ENCODE data around the gene EDA. TPM values are rescaled to one million over a fixed set of nuclear protein-coding genes. Genes with fewer than 3 reads are reported as not detected.
"Not testable (repeated sequence)": the region's sequence is repeated elsewhere in the genome, so short reads cannot be mapped to it uniquely, and the experiment has no call there.

EDA gene
- total RNA-seq, 2 donors from 2014 or later, result 2.3 TPM

DNA sequence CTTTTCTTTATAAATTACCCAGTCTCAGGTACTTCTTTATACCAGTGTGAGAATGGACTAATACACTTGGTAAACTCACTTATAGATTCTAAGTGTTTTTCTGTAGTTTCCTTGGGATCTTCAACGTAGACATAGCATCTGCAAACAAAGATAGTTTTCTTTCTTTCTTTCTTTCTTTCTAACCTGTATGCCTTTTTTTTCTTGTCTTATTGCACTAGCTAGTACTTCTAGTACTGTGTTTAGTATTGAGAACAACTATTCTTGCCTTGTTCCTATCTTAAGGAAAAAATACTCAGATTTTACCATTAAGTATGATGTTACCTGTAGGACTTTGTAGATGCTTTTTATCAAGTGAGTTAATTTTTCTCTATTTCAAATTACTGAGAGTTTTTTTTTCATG, 102.2 kb downstream of the EDA start:
- ATAC-seq, result no peak
- intact Hi-C loops (cut with DNase I, micrococcal nuclease), result no loop called here
- DNase-seq, result no peak

DNA sequence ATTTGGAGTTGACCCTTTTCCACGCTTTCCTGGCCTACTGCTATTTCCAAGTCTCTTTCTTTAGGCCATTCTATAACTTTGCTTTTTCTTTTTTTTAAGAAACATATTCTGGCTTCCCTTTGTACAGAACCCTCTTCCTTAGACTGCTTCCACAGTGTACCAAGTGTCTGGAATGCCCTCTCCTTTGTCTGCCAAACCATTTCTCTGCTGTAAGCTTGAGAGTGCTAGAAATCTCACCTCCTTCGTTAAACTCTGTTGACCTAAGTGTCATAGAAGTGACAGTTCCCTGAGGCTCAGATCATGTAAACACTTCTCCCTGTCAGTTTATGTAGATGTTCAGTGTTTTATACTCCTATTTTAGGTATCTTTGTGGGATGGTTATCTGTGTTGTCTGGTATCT, 108.4 kb downstream of the EDA start:
- ATAC-seq (no peak), DNase-seq (no peak)
- intact Hi-C loops (cut with DNase I, micrococcal nuclease), result no loop called here

DNA sequence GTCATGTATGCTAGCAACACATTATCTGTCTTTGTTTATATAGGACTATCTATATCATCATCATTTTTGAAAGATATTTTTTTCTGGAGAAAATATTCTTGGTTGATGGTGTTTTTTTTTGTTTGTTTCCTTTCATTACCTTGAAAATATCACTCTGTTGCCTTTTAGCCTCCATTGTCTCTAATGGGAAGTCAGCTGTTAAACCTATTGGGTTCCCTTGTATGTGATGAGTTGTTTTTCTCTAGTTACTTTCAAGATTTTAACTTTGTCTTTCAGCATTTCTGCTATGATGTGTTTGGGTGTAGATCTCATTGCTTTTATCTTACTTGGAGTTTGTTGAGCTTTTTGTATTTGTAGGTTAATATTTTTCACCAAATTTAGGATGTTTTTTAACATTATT, 124.4 kb downstream of the EDA start:
- ATAC-seq (no peak), DNase-seq (no peak)
- intact Hi-C loops (cut with DNase I, micrococcal nuclease), result no loop called here

DNA sequence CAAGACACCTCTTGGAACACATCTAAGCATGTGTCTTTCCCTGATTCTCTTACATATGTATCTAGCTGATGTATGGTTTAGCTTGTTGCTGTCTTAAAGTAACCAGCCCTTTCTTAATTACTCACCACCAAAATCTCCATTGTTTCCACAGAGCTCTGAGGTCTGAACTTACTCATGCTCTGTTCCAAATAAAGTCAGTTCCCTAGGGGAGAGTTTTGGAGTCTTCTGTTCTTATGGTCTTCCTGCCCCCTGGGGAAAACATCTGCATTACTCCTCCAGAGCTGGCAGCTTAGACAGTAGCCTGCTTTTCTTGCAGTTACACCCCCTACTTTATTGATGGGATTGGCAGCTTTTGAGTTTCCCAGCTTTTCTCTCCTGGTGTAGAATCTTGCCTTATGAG, 125.8 kb downstream of the EDA start:
- DNase-seq (no peak), ATAC-seq (no peak)
- intact Hi-C loops (cut with DNase I, micrococcal nuclease), result no loop called here

DNA sequence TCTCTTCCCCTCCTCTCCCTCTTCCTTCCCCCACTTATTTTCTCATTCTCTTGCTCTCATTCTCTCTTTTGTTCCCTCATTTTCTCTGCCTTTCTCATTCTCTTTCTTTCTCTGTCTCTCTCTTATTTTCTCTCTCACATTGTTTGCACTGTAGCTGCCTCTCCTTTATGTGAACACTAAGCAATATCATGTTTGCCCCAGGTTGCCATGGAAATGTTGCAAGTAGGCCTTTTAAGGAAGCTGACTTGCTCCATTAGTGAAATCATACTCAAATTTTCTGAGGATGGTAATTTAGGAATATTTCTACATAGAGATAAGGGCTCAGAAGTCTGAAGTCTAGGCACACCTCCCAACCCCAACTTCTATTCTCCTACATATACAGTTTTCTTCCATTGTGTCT, 130.1 kb downstream of the EDA start:
- intact Hi-C loops (cut with DNase I, micrococcal nuclease), result no loop called here
- no peak for ATAC-seq
- DNase-seq, result no peak

DNA sequence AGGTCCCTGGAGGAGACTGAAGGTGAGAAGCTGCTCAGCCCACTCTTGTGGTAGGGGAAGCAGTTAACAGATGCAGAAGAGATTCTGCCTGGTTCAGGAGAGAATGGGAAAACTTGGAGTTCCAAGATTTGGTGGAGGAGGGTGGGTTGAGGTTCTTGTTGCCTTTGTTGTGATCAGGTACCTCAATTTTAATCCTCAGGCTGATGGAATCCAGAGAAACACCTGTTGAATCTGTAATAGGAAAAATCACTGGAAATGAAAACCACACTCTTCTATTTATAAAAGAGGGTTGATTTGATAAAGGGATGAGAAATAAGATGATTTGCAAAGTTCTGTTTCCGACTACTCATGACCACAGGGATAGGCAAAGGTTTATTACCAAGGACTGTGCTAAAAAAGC, 132.1 kb downstream of the EDA start:
- intact Hi-C loops (cut with DNase I, micrococcal nuclease), result no loop called here
- no peak for ATAC-seq
- no peak for DNase-seq

DNA sequence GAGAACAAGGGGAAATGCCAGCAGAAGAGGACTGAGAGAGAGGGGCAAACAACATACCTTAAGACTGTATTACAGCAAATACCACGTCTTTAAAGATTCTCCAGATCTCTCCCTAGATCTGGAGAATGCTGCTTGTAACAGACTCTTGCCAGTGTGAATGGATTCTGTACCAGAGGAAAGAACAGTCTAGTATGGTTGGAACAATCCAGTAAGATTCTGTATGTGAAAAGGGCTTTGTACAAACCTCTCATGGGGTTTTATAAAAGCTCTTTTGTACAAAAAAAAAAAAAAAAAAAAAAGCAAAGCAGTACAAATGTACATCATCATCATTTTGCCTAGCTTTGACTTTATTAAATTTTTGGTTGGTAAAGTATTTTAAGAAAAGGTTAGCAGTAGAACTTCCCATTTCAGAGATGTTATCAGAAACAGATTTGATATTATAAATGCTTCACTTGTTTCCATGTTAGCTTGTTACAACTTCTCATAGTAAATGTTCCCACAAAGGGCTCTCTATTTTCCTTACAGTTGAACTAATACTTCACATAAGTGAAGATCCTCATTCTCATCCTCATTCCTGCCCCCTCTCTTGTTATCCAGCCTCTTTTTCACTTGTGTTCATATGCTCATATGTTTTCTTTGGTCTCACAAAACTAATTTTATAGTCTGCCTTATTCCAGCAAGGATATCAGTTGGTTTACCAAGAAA, 144.2 kb downstream of the EDA start:
- ATAC-seq, result no peak
- intact Hi-C loops (cut with DNase I, micrococcal nuclease), result no loop called here
- no peak for DNase-seq

DNA sequence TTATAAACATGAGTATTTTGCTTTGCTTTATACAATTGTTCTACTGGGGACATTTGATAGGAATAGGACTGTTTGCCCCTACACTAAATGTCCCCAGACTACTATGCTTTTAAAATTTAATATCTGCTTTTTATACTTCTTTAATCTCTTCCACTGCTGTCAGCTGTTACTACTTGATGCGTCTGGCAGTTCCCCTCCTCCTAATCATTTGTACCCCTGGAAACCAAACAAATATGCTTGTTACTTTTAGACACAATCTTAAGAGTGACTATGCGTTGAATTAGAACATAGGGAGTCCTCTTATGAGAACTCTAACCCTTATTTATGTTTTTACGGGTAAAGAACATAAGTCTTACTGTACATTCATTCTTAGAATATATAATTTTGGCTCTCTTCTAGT, 145.7 kb downstream of the EDA start:
- ATAC-seq (no peak), DNase-seq (no peak)
- intact Hi-C loops (cut with DNase I, micrococcal nuclease), result no loop called here

DNA sequence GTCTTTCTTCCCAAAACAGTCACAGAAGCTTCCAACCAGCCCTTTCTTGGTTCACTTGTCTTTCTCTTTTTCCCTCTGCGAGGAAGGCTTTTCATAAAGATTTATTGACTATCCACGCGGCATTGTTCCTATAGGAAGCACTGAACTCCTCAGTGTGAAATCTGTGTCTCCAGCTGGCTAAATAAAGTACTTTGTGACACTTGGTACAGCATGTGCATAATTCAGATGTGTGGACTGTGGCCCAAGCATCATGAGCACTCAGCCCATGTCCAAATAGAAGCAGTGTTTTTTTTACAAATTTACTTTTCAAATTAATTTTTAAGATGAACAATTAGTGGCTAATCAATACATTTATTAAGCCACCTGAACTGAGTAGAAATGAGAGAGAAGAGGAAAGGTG, 146.4 kb downstream of the EDA start:
- no peak for DNase-seq
- no peak for ATAC-seq
- intact Hi-C loops (cut with DNase I, micrococcal nuclease), result no loop called here

DNA sequence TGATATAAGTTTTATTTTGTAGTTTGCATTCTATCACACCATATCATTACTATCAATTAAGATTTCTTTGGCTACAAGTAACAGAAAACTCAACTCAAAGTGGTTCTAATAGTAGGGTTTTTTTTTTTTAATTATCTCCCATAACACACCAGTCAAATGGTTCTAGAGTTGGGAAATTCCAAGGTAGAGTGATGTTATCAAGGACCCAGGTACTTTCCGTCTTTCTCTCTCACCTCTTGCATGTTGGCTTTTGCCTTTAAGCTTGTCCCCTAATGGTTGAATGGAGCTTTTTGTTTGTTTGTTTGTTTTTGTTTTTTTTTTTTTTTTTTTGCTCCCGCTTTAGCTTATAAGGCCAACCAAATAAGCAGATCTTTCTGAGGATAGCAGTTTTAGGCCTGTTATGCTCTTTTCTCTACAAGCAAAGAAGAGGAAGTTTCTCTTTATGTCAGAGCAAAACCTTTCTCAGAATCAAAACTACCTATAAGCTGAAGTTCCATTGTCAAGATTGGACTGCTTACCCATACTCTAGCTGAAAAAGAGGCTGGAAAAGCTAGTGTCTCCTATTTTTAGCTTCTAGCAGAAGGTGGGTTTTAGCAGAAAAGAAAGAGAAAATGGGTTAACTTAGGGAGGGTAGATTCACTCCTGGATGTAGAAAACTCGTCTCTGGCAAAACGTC, 177.5 kb downstream of the EDA start:
- intact Hi-C loops (cut with DNase I, micrococcal nuclease), result no loop called here
- ATAC-seq (no peak), DNase-seq (no peak)

DNA sequence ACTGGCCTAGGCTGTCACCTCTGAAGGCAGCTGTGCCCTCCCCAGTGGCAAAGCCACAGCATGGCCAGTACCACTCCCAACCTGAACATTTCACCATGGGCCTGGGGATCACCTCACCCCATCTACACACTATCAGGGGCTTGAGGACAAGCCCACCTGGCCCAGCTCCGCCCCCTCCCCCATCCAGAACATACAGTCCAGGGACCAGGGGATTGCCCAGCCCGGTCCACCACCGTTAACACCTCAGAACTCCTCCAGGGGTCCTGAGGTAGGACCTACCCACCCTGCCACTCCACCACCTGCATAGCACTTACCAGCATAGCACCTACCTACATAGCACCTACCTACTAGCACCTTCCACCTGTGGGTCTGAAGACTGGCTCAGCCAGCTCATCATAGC, 179.8 kb downstream of the EDA start:
- intact Hi-C loops (cut with DNase I, micrococcal nuclease), result no loop called here
- no peak for DNase-seq

DNA sequence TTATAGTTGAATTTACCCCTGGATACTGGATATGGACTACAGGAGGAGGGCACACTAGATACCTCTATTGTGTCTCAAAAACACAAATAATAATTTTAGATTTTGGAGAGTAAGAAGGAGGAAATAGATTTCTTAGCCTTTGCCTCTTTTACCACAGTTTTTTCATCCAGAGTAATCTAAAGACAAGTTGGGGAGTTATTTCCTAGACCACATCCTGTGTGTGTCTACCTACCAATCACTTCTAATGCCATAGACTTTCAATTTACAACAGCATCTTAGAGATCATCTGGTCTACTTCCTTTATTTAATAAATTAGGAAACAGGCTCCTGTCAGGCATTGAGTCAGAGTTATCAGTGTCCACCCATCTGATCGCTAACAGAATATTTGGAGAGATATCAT, 191.5 kb downstream of the EDA start:
- DNase-seq (no peak), ATAC-seq (no peak)
- intact Hi-C loops (cut with DNase I, micrococcal nuclease), result no loop called here

More for the DNA sequence above, 179.8 kb downstream of the EDA start:
- ATAC-seq, result no peak

DNA sequence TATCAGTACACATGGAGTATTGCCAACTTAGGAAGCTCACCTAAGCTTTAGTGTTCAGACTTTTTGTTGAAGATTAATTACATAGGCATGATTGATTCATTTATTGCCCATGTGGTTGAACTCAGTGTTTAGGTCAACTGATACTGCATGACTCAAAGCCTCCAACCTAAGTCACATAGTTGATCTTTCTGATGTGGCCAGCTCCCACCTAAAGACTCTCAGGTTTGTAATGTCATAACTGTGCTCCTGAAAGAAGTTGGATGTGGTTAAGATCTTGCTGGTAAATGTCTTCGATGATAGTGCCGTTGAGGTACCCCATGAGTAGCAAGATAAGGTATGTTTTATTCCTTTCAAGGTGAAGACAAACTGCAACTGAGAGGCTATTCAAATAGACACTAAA, 192.5 kb downstream of the EDA start:
- DNase-seq, result no peak
- intact Hi-C loops (cut with DNase I, micrococcal nuclease), result no loop called here
- no peak for ATAC-seq

DNA sequence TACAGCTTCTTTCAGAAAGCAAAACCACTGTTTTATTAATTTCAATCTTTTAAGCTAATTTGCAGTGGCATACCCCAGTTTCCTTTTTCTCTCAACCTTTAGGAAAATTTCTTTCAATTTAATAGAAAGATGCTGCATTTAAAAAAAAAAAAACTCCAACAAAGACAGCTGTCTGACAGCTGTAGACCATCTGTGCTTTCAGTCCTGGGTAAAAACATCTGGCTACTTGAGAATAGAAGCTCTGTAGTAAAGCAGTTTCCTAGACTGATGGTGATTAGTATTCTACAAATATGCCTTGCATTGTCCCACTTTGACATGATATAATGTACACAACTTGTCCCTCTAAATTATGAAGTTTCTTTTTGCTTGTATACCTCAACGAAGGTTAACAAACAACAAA, 197.8 kb downstream of the EDA start:
- intact Hi-C loops (cut with DNase I, micrococcal nuclease), result no loop called here
- no peak for DNase-seq
- no peak for ATAC-seq

DNA sequence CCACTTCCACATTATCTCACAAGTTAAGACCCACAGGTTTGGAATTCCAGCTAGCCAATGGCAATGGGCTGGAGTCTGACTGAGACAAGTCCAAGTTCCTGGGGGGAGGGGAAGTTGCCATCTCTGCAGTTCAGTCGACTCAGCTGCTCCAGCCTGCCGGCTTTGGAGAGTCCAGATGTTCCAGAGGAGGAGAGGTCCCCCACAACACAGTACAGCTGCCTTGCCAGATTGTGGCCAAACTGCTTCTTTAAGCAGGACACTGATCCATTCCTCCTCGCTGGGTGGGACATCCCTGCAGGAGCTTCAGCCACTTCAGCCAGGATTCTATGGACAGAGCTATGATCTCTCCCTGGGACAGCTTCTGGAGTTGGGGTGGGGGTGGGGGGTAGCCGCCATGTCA, 199.2 kb downstream of the EDA start:
- DNase-seq (no peak), ATAC-seq (no peak)
- intact Hi-C loops (cut with DNase I, micrococcal nuclease), result no loop called here

DNA sequence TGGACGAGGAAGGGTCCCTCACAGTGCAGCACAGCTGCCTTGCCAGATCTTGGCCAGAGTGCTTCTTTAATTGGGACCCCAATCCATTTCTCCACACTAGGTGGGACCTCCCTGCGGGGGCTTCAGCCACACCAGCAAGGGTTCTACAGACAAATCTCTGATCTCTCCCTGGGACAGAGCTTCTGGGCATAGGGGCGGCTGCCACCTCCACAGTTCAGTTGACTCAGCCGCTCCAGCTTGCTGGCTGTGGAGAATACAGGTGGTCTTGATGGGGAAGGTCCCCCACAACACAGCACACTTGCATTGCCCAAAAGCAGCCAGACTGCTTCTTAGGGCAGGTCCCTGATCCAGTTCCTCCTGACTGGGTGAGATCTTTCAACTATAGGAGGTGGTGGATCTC, 199.6 kb downstream of the EDA start:
- intact Hi-C loops (cut with DNase I, micrococcal nuclease), result no loop called here
- ATAC-seq (no peak), DNase-seq (no peak)

DNA sequence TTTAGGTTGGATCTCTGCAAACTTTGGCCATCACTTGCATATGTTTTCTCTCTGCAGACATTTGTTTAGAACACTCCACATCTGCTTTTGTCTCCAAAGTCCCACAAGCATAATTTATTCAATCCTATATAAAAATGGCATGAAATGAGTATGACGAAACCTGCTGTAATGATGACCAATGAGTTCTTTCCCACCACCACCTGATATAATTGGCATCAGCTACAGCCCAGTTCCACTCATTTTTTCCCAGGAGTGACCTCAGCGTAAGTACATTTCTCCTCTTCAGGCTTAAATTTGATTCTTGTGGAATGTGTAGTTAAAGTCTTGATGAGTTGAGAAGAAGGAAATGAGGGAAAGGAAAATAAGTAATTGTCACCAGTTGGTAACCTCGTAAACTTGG, 228.7 kb downstream of the EDA start:
- DNase-seq, result no peak
- no peak for ATAC-seq
- intact Hi-C loops (cut with DNase I, micrococcal nuclease), result no loop called here

DNA sequence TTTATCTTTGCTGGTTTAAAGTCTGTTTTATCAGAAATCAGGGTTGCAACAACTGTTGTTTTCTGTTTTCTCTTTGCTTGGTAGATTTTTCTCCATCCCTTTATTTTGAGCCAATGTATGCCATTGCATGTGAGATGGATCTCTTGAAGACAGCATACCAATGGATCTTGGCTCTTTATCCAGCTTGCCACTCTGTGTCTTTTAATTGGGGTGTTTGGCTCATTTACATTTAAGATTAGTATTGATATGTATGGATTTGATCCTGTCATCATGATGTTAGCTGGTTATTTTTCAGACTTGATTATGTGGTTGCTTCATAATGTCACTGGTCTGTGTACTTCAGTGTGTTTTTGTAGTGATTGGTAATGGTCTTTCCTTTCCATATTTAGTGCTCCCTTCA, 244.1 kb downstream of the EDA start:
- DNase-seq; ATAC-seq; intact Hi-C loops (cut with DNase I, micrococcal nuclease): not testable (repeated sequence)

DNA sequence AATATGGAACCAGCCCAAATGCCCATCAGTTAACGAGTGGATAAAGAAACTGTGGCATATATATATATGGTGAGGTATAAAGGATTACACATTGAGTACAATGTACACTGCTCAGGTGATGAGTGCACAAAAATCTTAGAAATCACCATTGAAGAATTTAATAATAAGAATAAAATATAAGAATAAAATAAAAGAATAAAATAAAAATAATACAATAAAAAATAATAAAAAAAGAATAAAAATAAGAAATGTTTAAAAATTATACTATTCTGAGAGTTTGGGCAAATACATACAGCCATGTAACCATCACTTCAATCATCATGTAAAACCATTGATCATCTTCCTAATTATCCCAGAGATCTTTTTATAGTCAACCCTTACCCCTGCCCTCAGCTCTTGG, 260.3 kb downstream of the EDA start:
- DNase-seq (no peak), ATAC-seq (no peak)
- intact Hi-C loops (cut with DNase I, micrococcal nuclease), result no loop called here

DNA sequence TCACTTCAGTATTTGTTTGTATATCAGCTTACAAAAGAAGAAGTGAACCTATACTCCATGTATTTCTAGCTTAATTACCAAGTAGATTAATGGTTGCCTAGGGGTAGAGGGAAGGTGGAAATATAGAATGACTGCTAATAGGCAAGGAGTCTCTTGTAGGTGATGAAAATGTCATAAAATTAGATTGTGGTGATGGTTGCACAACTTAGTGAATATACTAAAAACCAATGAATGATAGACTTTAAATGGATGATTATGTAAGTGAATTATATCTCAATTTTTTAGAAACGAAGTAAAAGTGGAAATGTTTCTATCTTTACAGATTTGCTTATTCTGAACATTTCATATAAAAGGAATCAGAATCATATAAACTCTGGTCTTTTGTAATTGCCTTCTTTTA, 268.3 kb downstream of the EDA start:
- DNase-seq, result no peak
- ATAC-seq, result no peak
- intact Hi-C loops (cut with DNase I, micrococcal nuclease), result no loop called here

DNA sequence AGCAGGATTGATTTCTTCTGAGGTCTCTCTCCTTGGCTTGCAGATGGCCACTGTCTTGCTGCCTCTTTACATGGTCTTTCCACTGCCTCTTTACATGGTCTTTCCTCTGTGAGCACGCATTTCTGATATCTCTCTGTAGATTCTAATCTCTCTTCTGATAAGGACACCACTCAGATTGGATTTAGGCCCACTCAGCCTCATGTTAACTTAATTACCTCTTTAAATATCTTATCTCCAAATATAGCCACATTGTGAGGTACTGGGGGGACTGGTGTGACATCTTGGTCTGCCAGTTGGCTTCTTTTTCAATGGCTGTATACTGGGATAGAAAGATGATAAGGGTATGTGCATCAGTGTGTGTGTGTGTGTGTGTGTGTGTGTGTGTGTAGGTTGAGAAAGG, 280.1 kb downstream of the EDA start:
- intact Hi-C loops (cut with DNase I, micrococcal nuclease), result no loop called here
- DNase-seq (no peak), ATAC-seq (no peak)
